Panc1 (cell line): ENCODE data around the gene HMCES.

ENCODE experiments used
- POLR2AphosphoS5 ChIP-seq: IDR thresholded peaks from 2 replicates; pipeline ENCODE4 v1.6.1; 2012; ENCODE audit warnings: mild to moderate bottlenecking, low read depth, low read length, moderate library complexity
- SIN3A ChIP-seq: IDR thresholded peaks from 2 replicates; pipeline ENCODE4 v1.6.1; 2012; ENCODE audit warnings: low read depth, mild to moderate bottlenecking, low read length, moderate library complexity, borderline replicate concordance; ENCODE audit not compliant: insufficient read depth
- TCF7L2 ChIP-seq: IDR thresholded peaks from 2 replicates; pipeline ENCODE4 v1.6.1; 2011; ENCODE audit warnings: mild to moderate bottlenecking, low read depth, low read length, inconsistent platforms
- TF ChIP-seq, protein P1 (sequence below): fragments of 450-650 bp; IDR thresholded peaks from 2 replicates; pipeline ENCODE4 v1.5.1; 2017; ENCODE audit warnings: mild to moderate bottlenecking

DNA sequence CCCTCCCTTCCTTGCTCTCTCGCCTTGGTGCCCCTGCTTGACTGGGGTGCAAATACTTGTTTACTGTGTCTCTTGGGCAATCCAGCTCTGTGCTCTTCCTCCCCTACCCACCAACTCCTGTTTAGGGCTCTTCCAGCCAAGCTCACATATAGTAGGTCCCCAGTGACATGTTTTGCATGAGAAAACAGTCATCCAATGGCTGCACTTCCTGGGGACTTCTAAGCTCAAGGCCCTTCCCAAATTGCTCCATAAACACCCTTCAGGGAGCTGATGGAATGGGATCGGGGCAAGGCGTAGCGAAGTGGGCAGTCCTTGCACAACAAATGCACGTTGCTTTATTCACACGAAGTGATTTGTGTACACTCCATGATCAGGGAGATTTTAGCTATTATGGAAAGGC is 38.7 kb upstream of the HMCES start:
- TF ChIP-seq, protein P1, sequence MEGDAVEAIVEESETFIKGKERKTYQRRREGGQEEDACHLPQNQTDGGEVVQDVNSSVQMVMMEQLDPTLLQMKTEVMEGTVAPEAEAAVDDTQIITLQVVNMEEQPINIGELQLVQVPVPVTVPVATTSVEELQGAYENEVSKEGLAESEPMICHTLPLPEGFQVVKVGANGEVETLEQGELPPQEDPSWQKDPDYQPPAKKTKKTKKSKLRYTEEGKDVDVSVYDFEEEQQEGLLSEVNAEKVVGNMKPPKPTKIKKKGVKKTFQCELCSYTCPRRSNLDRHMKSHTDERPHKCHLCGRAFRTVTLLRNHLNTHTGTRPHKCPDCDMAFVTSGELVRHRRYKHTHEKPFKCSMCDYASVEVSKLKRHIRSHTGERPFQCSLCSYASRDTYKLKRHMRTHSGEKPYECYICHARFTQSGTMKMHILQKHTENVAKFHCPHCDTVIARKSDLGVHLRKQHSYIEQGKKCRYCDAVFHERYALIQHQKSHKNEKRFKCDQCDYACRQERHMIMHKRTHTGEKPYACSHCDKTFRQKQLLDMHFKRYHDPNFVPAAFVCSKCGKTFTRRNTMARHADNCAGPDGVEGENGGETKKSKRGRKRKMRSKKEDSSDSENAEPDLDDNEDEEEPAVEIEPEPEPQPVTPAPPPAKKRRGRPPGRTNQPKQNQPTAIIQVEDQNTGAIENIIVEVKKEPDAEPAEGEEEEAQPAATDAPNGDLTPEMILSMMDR, result no peak
- TF ChIP-seq POLR2AphosphoS5 (no peak), SIN3A (no peak), TCF7L2 (no peak)
